Panc1 (cell line): Measurements from ENCODE around the gene DAGLA.

ENCODE experiments used
- POLR2AphosphoS5 ChIP-seq: IDR thresholded peaks from 2 replicates; pipeline ENCODE4 v1.6.1; 2012; ENCODE audit warnings: mild to moderate bottlenecking, low read depth, low read length, moderate library complexity
- TF ChIP-seq, protein P1 (sequence below): fragments of 450-650 bp; IDR thresholded peaks from 2 replicates; pipeline ENCODE4 v1.5.1; 2017; ENCODE audit warnings: mild to moderate bottlenecking

GRCh38 chr11:61782841-61783240 is 102.7 kb downstream of the DAGLA start:
- TF ChIP-seq, protein P1, sequence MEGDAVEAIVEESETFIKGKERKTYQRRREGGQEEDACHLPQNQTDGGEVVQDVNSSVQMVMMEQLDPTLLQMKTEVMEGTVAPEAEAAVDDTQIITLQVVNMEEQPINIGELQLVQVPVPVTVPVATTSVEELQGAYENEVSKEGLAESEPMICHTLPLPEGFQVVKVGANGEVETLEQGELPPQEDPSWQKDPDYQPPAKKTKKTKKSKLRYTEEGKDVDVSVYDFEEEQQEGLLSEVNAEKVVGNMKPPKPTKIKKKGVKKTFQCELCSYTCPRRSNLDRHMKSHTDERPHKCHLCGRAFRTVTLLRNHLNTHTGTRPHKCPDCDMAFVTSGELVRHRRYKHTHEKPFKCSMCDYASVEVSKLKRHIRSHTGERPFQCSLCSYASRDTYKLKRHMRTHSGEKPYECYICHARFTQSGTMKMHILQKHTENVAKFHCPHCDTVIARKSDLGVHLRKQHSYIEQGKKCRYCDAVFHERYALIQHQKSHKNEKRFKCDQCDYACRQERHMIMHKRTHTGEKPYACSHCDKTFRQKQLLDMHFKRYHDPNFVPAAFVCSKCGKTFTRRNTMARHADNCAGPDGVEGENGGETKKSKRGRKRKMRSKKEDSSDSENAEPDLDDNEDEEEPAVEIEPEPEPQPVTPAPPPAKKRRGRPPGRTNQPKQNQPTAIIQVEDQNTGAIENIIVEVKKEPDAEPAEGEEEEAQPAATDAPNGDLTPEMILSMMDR: no peak
- TF ChIP-seq POLR2AphosphoS5: no peak
